ENCODE data around the gene SPATA31C1.
"Not testable (repeated sequence)": the region's sequence is repeated elsewhere in the genome, so short reads cannot be mapped to it uniquely, and the experiment has no call there.

DNA sequence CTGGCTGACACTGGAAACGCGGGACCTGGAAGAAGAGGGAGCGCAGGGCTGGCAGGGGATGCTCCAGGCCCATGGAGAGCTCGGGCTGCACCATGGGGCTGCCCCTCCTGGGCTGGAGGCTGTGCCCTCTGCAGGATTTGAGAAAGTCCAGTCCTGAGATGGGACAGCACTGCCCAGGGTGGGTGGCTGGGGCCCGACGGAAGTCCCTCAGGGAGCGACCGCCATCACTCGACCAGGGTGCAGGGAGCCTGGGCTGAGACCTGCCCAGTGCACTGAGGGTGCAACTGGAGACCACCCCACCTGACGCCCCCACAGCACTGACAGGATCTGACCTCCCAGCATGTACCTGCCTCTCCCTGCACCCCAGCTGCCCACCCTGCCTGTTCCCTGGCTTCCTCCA is 7.1 kb downstream of the SPATA31C1 start:
- TF ChIP-seq, protein P1, sequence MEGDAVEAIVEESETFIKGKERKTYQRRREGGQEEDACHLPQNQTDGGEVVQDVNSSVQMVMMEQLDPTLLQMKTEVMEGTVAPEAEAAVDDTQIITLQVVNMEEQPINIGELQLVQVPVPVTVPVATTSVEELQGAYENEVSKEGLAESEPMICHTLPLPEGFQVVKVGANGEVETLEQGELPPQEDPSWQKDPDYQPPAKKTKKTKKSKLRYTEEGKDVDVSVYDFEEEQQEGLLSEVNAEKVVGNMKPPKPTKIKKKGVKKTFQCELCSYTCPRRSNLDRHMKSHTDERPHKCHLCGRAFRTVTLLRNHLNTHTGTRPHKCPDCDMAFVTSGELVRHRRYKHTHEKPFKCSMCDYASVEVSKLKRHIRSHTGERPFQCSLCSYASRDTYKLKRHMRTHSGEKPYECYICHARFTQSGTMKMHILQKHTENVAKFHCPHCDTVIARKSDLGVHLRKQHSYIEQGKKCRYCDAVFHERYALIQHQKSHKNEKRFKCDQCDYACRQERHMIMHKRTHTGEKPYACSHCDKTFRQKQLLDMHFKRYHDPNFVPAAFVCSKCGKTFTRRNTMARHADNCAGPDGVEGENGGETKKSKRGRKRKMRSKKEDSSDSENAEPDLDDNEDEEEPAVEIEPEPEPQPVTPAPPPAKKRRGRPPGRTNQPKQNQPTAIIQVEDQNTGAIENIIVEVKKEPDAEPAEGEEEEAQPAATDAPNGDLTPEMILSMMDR (IDR thresholded peaks at IDR 0.05) = not testable (repeated sequence)
- TF ChIP-seq POLR2A (IDR thresholded peaks at IDR 0.05) = not testable (repeated sequence)

All from body of pancreas (tissue), 4 donors.